AG10803 (cell line): ENCODE measurements around the gene SLC17A9.

Experiments
- DNase-seq: peaks from one replicate; pipeline ENCODE4 v3.0.0; 2010; ENCODE audit warnings: low read depth
- H3K4me3 ChIP-seq: 2 replicates; pipeline ENCODE4 v1.5.1; 2011; ENCODE audit warnings: mild to moderate bottlenecking, low read length, control low read depth
- CTCF ChIP-seq: conservative IDR thresholded peaks from 2 replicates; pipeline ENCODE4 v1.5.1; 2011; ENCODE audit warnings: mild to moderate bottlenecking, low read length, control low read depth, inconsistent platforms

SLC17A9 gene

GRCh38 chr20:62971211-62971949 lies 18.9 kb downstream of the SLC17A9 start:
- H3K4me3 ChIP-seq, result no peak overlapping the region
- no peak for DNase-seq
- TF ChIP-seq CTCF, result no peak

GRCh38 chr20:62971950-62972844 lies 19.7 kb downstream of the SLC17A9 start:
- peak overlapping the region; percentile 45 for H3K4me3 ChIP-seq
- peak; percentile 85 for TF ChIP-seq CTCF
- peak; percentile 70 for DNase-seq

- H3K4me3 ChIP-seq, result no peak overlapping the region
- no peak for TF ChIP-seq CTCF
- DNase-seq, result no peak
Measured at GRCh38 chr20:62972845-62973745, 20.6 kb downstream of the SLC17A9 start.

- no peak for TF ChIP-seq CTCF
- H3K4me3 ChIP-seq, result no peak overlapping the region
- DNase-seq, result no peak
Measured at GRCh38 chr20:62975251-62975760, 22.8 kb downstream of the SLC17A9 start.

GRCh38 chr20:62975812-62976508 lies 23.5 kb downstream of the SLC17A9 start:
- no peak overlapping the region for H3K4me3 ChIP-seq
- no peak for DNase-seq
- TF ChIP-seq CTCF, result no peak

- DNase-seq, result no peak
- TF ChIP-seq CTCF, result no peak
- no peak overlapping the region for H3K4me3 ChIP-seq
Measured at GRCh38 chr20:62976886-62977285, 24.4 kb downstream of the SLC17A9 start.
